GM21447 (cell line): ENCODE measurements around the gene CFAP20DC.
"Not testable (repeated sequence)": the region's sequence is repeated elsewhere in the genome, so short reads cannot be mapped to it uniquely, and the experiment has no call there.

Experiments
- ATAC-seq: cut with Tn5 transposase; IDR thresholded peaks from one replicate; pipeline ENCODE4 v1.9.1; 2021; ENCODE audit not compliant: unreplicated experiment

CFAP20DC gene

GRCh38 chr3:58751882-58752567 lies 297.8 kb downstream of the CFAP20DC start:
- no peak for ATAC-seq

- ATAC-seq, result no peak
Measured at GRCh38 chr3:58751235-58751634, 298.6 kb downstream of the CFAP20DC start.

- no peak for ATAC-seq
Measured at GRCh38 chr3:58749948-58750347, 299.9 kb downstream of the CFAP20DC start.

GRCh38 chr3:58748024-58748423 lies 301.8 kb downstream of the CFAP20DC start:
- no peak for ATAC-seq

GRCh38 chr3:58746758-58747157 lies 303.1 kb downstream of the CFAP20DC start:
- ATAC-seq, result no peak

- no peak for ATAC-seq
Measured at GRCh38 chr3:58743296-58743695, 306.5 kb downstream of the CFAP20DC start.

GRCh38 chr3:58742239-58742638 lies 307.6 kb downstream of the CFAP20DC start:
- no peak for ATAC-seq

GRCh38 chr3:58737644-58738043 lies 312.2 kb downstream of the CFAP20DC start:
- ATAC-seq, result no peak

- ATAC-seq, result no peak
Measured at GRCh38 chr3:58731673-58732072, 318.2 kb downstream of the CFAP20DC start.

GRCh38 chr3:58728723-58729122 lies 321.1 kb downstream of the CFAP20DC start:
- no peak for ATAC-seq

GRCh38 chr3:58725326-58725853 lies 324.4 kb downstream of the CFAP20DC start:
- no peak for ATAC-seq

- ATAC-seq, result no peak
Measured at GRCh38 chr3:58724336-58724735, 325.5 kb downstream of the CFAP20DC start.

- no peak for ATAC-seq
Measured at GRCh38 chr3:58723173-58723572, 326.7 kb downstream of the CFAP20DC start.

GRCh38 chr3:58722561-58722960 lies 327.3 kb downstream of the CFAP20DC start:
- no peak for ATAC-seq

- no peak for ATAC-seq
Measured at GRCh38 chr3:58720526-58720925, 329.3 kb downstream of the CFAP20DC start.

- no peak for ATAC-seq
Measured at GRCh38 chr3:58719684-58720083, 330.1 kb downstream of the CFAP20DC start.

- no peak for ATAC-seq
Measured at GRCh38 chr3:58713715-58714401, 336.0 kb downstream of the CFAP20DC start.

GRCh38 chr3:58711871-58712270 lies 338.0 kb downstream of the CFAP20DC start:
- ATAC-seq, result no peak

- ATAC-seq, result not testable (repeated sequence)
Measured at GRCh38 chr3:58708983-58709382, 340.8 kb downstream of the CFAP20DC start.

- ATAC-seq, result no peak
Measured at GRCh38 chr3:58708116-58708791, 341.6 kb downstream of the CFAP20DC start.

- ATAC-seq, result no peak
Measured at GRCh38 chr3:58707390-58707930, 342.4 kb downstream of the CFAP20DC start.
